Caco-2 (cell line): ENCODE measurements around the gene HLA-G. TPM values are rescaled to one million over a fixed set of nuclear protein-coding genes. Genes with fewer than 3 reads are reported as not detected.

Experiments used
- BruUV-seq: library from RNA; stranded (reverse); fragments of 400-500 nt; replicated peaks from 2 replicates; lab custom pipeline; 2021; lab: Mats Ljungman, UMichigan
- CTCF ChIA-PET: fragments of 300-600 bp; sonication (Branson Sonifier 250); formaldehyde crosslinking; loops from one replicate; lab custom pipeline; 2022; ENCODE audit warnings: antibody characterized with exemption; lab: Charles Lee
- POLR2A ChIA-PET: fragments of 300-600 bp; sonication (Branson Sonifier 250); formaldehyde crosslinking; loops from one replicate; lab custom pipeline; 2022; ENCODE audit warnings: antibody characterized with exemption; lab: Charles Lee
- DNase-seq, 2 experiments: peaks; one replicate each; pipeline versions ENCODE4 v3.0.0 to v3.0.0-alpha.2; 2020 to 2022
- H3K27me3 ChIP-seq: replicated peaks from 2 replicates; pipeline ENCODE4 v1.6.0; 2011; ENCODE audit warnings: low read length; ENCODE audit not compliant: control insufficient read depth, insufficient read depth
- H3K36me3 ChIP-seq: 2 replicates; pipeline ENCODE4 v1.5.1; 2011; ENCODE audit warnings: low read length; ENCODE audit not compliant: control insufficient read depth, insufficient read depth
- H3K4me1 ChIP-seq: fragments of 250-450 bp; sonication (Bioruptor Pico); 2 replicates; pipeline ENCODE4 v1.5.1; 2020; ENCODE audit warnings: mild to moderate bottlenecking
- H3K4me3 ChIP-seq: 2 replicates; pipeline ENCODE4 v1.5.1; 2011; ENCODE audit warnings: low read depth, mild to moderate bottlenecking, control low read depth, low read length
- H3K9me3 ChIP-seq: fragments of 250-450 bp; sonication (Bioruptor Pico); 2 replicates; pipeline ENCODE4 v1.5.1; 2020; ENCODE audit warnings: mild to moderate bottlenecking, moderate library complexity
- H3K27ac Mint-ChIP-seq: one replicate; pipeline ENCODE4 v1.8.0; 2022; ENCODE audit warnings: mixed read lengths; ENCODE audit not compliant: unreplicated experiment
- H3K27me3 Mint-ChIP-seq: one replicate; pipeline ENCODE4 v1.8.0; 2022; ENCODE audit warnings: mixed read lengths; ENCODE audit not compliant: insufficient read depth, unreplicated experiment
- H3K36me3 Mint-ChIP-seq: one replicate; pipeline ENCODE4 v1.8.0; 2022; ENCODE audit warnings: mild to moderate bottlenecking, mixed read lengths; ENCODE audit not compliant: insufficient read depth, unreplicated experiment
- H3K4me1 Mint-ChIP-seq: one replicate; pipeline ENCODE4 v1.8.0; 2022; ENCODE audit warnings: low read depth, mixed read lengths; ENCODE audit not compliant: unreplicated experiment
- H3K4me3 Mint-ChIP-seq: one replicate; pipeline ENCODE4 v1.8.0; 2022; ENCODE audit warnings: mild to moderate bottlenecking, moderate library complexity, mixed read lengths; ENCODE audit not compliant: unreplicated experiment
- H3K9me3 Mint-ChIP-seq: one replicate; pipeline ENCODE4 v1.8.0; 2022; ENCODE audit warnings: mixed read lengths; ENCODE audit not compliant: unreplicated experiment
- CTCF ChIP-seq, 2 experiments: fragments of 200-600 bp in 1 of 2; IDR thresholded peaks; 1 replicate in 1 of 2; 2 replicates in 1 of 2; pipeline versions ENCODE4 v1.5.1 to v1.8.0; 2011 to 2022; ENCODE audit warnings: antibody characterized with exemption in 1 of 2, control low read depth in 1 of 2, inconsistent platforms in 1 of 2, low read depth in 1 of 2, low read length in 1 of 2, mild to moderate bottlenecking in 1 of 2, moderate library complexity in 1 of 2; ENCODE audit not compliant: insufficient read depth in 1 of 2, severe bottlenecking in 1 of 2, unreplicated experiment in 1 of 2
- intact Hi-C: fragments of 100-400 bp; cut with micrococcal nuclease; formaldehyde crosslinking; loops from one replicate; pipeline ENCODE4 v1.10.0; 2022; ENCODE audit not compliant: unreplicated experiment
- total RNA-seq: library from RNA; stranded (reverse); gene quantifications from 2 replicates; pipeline ENCODE4 v1.2.3, GENCODE V29; 2022

Gene HLA-G
- total RNA-seq, 1 experiment from 2014 or later, result not detected

DNA sequence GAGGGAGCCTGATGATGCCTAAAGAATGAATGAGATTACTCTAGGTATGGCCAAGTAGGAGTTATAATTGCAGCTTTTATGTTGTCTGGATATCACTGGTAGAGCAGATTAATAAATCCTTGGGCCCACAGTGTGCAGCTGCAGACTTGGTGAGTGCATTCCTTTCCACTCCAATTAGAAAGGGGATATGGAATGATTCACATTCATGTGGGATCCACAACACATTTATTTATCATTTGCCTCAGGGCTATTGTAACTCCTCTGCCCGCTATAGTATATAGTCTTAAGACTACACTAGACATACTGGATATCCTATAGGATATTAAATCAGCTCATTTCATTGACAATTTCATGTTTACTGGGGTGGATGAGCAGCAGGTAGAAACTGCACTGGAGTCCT is 11.6 kb upstream of the HLA-G start:
- Histone ChIP-seq H3K4me1 (peaks cover 15% of the 10 kb centered on the region), H3K4me3 (no peak overlapping the region), H3K27me3 (no peaks in the 10 kb centered on the region), H3K9me3 (no peaks in the 10 kb centered on the region), H3K36me3 (no peaks in the 10 kb centered on the region)
- no peak overlapping the region for H3K27ac Mint-ChIP-seq
- intact Hi-C loops, result no loop called here
- no peaks in the 10 kb centered on the region for H3K36me3 Mint-ChIP-seq
- H3K27me3 Mint-ChIP-seq, result no peaks in the 10 kb centered on the region
- no TSS peak for BruUV-seq
- H3K4me1 Mint-ChIP-seq, result peaks cover 9% of the 10 kb centered on the region
- CTCF ChIA-PET, result no interaction called here
- POLR2A ChIA-PET, result no interaction called here
- TF ChIP-seq CTCF (IDR thresholded peaks at IDR 0.05; ENCODE audit: insufficient read depth in 1 of 2, low read depth in 1 of 2, low read length in 1 of 2, severe bottlenecking in 1 of 2, unreplicated experiment in 1 of 2), result no peak
- no peak overlapping the region for H3K4me3 Mint-ChIP-seq
- DNase-seq, result no peak
- no peaks in the 10 kb centered on the region for H3K9me3 Mint-ChIP-seq

DNA sequence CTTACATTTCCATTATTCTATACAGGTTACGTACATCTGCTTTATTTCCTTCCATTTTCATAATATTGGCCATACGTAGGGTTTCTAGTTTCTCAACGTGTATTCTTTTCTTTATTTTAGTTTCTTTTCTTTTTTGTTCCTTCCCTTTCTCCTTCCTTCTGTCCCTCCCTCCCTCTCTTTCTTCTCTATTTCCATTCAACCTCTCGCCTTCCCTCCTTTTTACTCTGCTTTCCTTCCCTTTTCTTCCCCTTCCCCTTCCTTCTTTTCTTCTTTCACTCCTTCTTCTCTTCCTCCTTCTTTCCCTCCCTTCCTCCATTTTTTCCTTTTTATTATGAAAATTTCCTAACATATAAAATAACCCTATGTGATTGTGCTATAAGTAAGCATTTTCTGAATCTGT is 8.7 kb upstream of the HLA-G start:
- H3K27me3 Mint-ChIP-seq, result no peaks in the 10 kb centered on the region
- ChIA-PET POLR2A (no interaction called here), CTCF (no interaction called here)
- Histone ChIP-seq H3K9me3 (no peaks in the 10 kb centered on the region), H3K36me3 (no peaks in the 10 kb centered on the region), H3K27me3 (no peaks in the 10 kb centered on the region), H3K4me3 (no peak overlapping the region), H3K4me1 (peaks cover 15% of the 10 kb centered on the region)
- no peak overlapping the region for H3K4me3 Mint-ChIP-seq
- BruUV-seq, result no TSS peak
- no peaks in the 10 kb centered on the region for H3K36me3 Mint-ChIP-seq
- H3K4me1 Mint-ChIP-seq, result peaks cover 9% of the 10 kb centered on the region
- DNase-seq, result no peak
- no peak overlapping the region for H3K27ac Mint-ChIP-seq
- H3K9me3 Mint-ChIP-seq, result no peaks in the 10 kb centered on the region
- intact Hi-C loops, result no loop called here
- no peak for TF ChIP-seq CTCF (IDR thresholded peaks at IDR 0.05; ENCODE audit: insufficient read depth in 1 of 2, low read depth in 1 of 2, low read length in 1 of 2, severe bottlenecking in 1 of 2, unreplicated experiment in 1 of 2)

- CTCF ChIA-PET, result no interaction called here
- no peaks in the 10 kb centered on the region for H3K27me3 Mint-ChIP-seq
- Histone ChIP-seq H3K27me3 (no peaks in the 10 kb centered on the region), H3K4me1 (no peaks in the 10 kb centered on the region), H3K4me3 (no peak overlapping the region), H3K36me3 (no peaks in the 10 kb centered on the region), H3K9me3 (no peaks in the 10 kb centered on the region)
- H3K4me3 Mint-ChIP-seq, result no peak overlapping the region
- no peak for DNase-seq
- no TSS peak for BruUV-seq
- POLR2A ChIA-PET, result no interaction called here
- no peaks in the 10 kb centered on the region for H3K36me3 Mint-ChIP-seq
- intact Hi-C loops, result no loop called here
- no peaks in the 10 kb centered on the region for H3K4me1 Mint-ChIP-seq
- no peak for TF ChIP-seq CTCF (IDR thresholded peaks at IDR 0.05; ENCODE audit: insufficient read depth in 1 of 2, low read depth in 1 of 2, low read length in 1 of 2, severe bottlenecking in 1 of 2, unreplicated experiment in 1 of 2)
- H3K9me3 Mint-ChIP-seq, result no peaks in the 10 kb centered on the region
- no peak overlapping the region for H3K27ac Mint-ChIP-seq
Observed at GRCh38 chr6:29824144-29824543, 3.5 kb upstream of the HLA-G start.
